ENCODE data around the gene NDUFB10.

Gene NDUFB10

DNA sequence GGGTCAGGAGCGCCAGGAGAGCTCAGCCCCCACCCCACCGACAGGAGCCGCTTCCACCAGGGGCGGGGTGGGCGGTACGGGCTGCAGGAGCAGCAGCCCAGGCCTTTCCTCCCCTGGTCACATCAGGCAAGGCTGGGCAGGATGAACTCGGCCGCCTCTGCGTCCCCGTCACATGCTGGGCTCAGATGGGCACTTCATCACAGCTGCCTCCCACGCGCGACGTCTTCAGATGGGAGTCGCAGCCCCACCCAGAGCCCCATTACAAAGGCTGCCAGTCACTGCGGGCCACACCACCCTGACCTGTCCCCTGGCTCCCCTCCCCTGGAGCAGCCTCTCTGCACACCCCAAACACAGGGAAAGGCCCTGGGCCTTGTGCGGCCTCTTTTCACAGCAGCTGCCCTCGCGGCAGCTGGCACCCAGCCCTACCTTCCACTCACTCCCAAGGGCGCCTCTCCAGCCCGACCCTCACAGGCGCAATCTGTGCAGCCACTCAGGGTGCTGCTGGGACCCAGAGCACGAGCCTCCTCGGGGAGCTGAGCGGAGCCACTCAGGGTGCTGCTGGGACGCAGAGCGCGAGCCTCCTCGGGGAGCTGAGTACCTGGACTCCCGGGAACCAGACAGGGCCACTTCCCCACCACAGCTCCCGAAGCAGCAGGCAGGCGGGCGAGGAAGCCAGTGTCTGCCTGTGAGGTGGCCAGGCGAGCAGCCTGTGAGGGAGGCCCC lies 45.6 kb downstream of the NDUFB10 start:
- no peak for DNase-seq

DNA sequence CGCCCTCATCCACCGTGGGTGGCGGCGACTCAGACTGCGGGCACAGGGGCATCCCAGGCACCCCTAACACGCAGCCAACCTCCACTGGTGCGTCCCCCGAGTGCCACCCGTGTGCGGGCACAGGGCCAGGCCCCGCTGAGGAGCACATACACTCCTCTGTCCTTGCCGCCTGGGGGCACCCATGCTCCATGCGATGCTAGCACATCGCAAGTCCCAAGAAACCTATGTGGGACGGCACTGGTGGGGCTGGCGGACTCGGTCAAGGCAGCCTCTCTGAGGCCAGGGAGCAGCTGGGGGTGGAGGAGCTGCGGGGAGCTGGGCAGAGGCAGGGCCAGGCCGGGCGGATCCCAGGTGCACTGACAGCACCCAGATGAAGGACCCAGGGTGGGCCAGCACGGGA lies 46.3 kb downstream of the NDUFB10 start:
- no peak for DNase-seq

DNA sequence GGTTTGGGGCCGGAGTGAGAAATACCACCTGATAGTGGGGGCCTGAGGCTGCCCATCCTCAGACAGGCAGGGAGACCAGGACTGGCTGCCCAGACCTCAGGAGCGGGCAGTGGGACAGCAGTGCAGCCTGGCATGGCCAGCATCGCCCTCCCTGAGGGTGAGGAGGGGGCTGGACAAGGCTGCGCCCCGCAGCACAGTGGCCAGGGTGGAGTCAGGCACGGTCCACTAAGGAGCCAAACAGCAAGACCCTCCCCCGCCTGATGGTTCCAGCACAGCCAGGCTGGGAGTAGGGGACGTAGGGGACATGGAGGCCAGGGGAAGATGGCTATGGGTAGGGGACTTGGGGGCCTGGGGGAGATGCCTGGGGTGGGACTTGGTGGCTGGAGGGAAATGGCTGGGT lies 47.0 kb downstream of the NDUFB10 start:
- DNase-seq = no peak

- no peak for DNase-seq
These were observed 47.9 kb downstream of the NDUFB10 start for GRCh38 chr16:2007081-2007836.

DNA sequence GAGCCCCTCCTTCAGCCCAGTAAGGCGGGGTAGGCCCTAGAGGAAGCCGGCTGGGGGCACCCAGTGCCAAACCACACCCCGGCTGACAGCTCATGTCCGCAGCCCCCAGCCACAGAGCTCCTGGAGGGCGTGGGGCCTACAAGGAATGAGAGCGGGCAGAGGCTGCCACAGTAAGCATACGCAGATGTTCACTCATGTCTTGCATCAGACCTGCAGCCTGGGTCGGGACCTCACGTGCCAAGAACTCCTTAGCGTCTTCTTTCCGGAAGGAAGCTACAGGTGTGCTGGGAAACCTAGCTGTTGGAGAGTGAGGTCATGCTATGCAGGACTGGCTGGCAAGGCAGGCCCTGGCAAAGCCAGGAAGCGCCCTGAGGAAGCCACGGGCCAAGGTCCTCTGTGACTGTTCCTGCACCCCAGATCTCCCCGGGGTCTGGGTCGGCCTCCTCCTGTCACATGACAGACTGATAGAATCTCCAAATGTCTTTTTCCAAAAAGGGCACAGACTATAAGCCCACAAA lies 48.7 kb downstream of the NDUFB10 start:
- DNase-seq = no peak

GRCh38 chr16:2008631-2009163 lies 49.4 kb downstream of the NDUFB10 start:
- DNase-seq = no peak

DNA sequence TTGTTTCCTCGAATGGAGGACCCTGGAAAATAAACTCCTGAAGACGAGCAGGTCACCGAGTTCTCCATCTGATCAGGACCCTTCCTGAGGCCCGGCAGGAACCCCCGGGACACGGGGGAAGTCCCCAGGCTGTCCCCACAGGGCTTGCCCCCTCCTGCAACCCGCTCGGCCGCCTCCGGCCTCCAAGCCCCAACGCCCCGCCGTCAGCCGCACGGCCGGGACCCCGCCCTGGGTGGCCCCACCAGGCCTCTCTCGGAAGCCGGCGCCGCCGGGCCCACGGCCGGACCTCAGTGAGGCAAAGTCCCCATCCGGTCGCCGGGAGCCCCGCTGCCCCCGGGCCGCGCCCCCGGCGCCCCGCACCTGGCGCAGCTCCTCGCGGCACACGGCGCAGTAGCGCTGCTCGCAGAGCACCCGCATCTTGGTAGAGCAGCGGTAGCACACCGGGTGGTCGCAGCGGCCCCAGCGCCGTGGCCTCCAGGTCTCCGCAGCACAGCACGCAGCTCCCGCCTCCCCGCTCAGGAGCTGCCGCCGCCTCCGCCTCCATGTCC lies 49.9 kb downstream of the NDUFB10 start:
- no peak for DNase-seq

- DNase-seq = peak; percentile 80
These were observed 50.6 kb downstream of the NDUFB10 start, which contains the start of gene ZNF598 for GRCh38 chr16:2009791-2010510. ZNF598 (minus strand) TSS chr16:2009821.

Data from NK-92 treated with Interleukin-12 subunit alpha and Interleukin-12 subunit beta, amount 100 ng/mL, for 24 hours (cell line).